NCI-H1417 (cell line): ENCODE results near the gene BTG2.
A peak's percentile ranks its signal among the peaks of the same experiment; 100 is the strongest.

Experiments used
- DNase-seq, 3 experiments: peaks; one replicate each; lab custom pipeline; 2025; lab: John Stamatoyannopoulos, UW

BTG2 gene

DNA sequence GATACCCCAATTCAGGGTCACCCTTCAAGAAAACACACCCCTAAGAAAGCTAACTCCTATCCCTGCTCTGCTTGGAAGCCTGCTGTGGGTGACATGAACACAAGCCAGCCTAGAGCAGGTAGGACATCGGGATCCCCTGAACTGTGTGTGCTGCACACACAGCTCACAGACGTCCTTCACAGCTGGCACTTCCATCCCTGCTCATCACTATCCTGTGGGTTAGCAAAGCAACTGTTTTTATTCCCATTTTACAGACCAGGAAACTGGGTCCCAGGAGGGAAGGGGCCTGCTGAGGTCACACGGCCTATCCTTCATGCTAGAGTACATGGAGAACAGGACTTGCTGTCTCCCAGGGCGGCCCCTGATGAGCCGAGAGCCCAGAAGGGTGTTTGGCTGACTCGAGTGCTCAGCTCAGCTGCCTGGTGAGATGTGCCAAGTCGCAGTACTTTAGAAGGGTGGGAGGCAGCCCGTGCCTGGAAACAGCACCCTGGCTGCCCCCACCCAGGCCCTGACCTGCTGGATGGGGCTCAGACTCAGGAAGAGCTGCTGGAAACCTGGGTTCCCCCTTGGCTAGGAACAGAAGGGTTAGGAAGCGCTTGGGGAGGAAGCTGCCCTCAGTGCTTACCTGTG is 28.3 kb upstream of the BTG2 start:
- no peak for DNase-seq

DNA sequence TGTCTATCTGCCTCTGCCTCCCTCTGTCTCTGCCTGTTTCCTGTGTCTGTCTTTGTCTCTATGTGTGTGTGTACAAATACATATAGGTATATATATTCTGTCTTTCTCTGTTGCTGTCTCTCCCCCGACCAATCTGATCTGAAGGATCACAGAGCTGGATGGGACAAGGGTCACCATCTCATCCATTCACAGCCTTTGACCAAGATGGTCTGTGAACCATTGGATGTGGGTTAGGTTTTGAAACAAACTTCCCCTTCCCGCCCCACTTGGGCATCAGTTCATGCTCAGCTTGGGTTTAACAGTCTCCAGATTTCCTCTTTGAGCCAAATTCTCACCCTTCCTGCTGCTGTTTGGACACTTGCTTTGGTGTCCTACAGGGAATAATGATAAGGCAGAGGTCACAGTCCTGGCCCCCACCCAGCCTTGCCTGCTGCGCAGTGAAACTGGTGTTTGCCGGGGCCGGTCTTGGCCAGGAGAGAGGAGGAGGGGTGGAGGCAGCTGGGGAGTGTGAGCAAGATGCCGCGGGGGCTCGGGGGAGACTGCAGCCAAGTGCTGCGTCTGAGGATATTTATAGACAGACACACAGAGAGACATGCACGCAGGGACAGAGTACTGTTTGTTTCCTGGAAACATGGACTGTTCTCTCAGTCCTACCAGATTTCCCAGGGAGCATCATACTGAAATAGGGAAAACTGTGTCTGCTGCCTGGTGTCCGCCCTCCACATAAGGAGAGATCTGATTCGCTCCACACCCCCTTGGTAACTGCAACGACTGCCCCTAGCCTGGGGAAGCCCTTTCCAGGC is 27.0 kb upstream of the BTG2 start:
- peak; percentile 75 to 83 (median 82) for DNase-seq

DNA sequence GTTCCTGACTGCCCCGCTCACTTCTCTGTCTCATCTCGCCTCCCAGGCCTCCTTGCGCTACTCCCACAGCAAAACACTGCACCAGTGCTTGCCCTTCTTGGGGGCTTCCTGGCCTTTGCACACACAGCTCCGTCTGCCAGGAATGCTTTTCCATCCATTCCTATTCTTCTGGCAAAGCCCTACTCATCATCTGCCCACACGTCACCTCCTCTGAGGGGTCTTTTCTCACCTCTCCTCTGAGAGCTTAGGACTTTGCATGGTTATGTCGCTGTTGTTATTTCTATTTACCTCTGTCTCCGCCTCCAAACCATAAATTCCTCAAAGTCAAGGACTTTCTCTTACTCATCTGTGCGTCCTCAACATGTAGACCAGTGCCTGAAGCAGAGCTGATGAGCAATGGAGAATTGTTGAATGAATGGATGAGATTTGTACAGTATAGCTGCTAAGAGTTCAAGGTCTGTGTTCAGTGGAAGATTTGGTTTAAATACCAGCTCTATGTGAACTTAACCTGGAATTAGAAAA is 26.4 kb upstream of the BTG2 start:
- DNase-seq = no peak

DNA sequence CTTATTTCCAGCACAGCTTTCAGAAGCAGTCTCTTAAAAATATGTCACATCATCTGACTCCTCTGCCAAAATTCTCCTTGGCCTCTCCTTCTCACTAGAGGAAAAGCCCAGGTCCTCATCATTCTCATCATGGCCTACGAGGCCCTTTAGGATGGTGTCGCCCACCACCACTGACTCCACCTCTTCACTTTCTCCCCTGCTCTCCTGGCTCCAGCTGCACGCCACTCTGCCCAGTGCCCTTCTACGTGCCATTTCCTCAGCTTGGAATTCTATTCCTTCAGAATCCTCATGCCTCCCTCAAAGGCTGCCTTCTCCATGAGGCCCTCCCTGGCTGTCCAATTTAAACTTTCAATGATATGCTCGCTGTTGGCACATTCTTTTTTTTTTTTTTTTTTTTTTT is 25.3 kb upstream of the BTG2 start:
- DNase-seq = no peak

DNA sequence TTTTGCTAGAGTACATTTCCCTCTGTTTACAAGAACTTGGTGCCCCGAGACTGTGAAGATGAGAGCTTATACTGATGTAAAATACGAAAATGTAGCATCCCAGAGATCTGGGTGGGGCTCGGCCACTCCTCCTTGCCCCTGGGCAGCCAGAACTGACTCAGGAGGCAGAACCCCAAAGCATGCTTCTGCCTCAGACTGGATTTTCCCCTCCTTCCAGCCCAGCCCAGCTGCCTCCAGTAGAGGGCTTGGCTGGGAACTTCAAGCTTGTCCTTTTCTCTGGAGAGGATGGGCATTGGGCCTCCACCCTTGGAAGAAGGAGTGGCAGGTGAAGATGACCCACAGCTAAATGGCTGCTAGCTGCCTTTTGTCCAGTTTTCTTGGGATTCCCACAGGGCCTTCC is 24.3 kb upstream of the BTG2 start:
- DNase-seq = no peak

DNA sequence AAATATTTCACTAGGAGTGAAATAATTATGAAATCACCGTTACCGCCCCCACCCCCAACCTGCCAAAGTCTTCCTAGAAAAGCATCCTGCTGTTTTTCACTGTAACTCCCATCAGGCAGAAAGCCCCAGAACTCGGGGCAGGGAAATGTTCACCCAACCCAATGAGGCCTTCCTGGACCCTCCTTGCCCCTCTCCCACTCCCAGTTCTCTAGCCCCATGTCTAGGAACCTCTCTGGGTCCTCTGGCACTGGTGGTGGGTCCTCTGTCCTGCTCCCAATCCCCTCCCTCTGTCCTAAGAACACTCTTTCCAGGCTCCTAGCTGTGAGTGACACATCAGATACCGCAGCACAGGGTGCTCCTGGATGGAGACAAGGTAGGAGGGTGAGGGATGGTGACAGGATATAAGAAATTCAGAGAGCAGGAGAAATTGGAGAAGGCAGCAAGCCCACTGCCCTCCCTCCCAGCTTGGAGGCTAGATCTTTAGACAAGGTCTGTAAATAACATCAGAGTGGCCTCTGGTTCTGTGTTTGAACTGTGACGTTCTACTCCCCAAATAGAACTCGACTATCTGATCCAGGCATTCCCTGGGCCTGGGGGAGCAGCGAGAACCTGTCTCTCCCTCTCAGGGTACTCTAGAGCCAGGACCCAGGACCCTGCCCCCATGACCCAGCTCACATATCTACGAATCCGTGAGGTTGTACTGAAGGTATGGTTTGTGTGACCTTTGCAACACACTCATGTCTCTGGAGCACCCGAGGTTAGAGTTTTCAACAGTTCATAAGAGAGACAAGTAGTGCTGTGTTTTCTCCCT is 23.3 kb upstream of the BTG2 start:
- DNase-seq = no peak

DNA sequence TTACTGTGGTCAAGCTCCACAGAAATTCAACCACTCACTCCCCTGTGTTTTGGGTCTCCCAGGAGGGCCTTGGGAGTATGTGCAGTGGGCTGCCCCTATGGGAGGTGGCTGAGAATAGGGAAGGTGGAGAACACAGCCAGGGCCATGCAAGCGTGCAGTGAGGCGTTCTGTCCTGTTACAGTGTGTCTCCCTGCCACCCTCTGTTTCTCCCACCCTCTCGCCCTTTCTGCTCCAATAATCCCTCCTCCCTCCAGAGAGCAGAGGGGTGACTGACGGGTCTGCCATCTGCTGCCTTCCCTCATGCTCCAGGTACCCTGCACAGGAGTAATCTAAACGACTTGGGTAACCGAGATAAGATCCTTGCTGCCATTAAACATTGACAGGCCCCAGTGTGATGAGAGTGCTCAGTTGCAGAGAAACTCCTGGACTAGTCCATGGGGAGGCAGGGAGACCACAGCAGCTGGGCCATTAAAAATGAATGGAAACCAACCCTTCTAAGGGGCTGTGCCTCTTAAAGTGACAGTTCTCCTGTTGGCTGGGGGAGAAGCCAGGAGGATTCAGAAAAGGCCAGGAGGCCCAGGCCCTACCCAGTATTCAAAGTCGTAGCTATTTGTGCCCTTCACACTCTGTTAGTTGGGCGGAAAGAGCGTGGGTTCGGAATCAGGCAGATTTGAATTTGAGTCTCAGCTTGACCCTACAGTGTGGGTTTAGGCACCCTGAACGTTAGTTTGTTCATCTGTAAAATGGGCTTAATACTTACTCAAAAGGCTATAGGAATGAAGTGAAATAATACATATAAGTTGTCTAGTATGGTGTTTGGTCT is 22.4 kb upstream of the BTG2 start:
- DNase-seq = peak in 1 of 3 experiments; percentile 87

DNA sequence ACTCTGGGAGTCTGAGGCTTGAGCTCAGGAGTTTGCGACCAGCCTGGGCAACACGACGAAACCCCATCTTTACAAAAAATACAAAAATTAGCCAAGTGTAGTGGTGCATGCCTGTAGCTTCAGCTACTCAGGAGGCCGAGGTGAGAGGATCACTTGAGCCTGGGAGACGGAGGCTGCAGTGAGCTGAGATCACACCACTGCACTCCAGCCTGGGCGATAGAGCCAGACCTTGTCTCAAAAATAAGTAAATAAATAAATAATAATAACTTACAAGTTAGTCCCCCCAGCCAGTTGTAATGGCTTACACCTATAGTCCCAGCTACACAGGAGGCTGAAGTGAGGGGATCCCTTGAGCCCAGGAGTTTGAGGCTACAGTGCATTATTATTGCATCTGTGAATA is 21.7 kb upstream of the BTG2 start:
- no peak for DNase-seq

DNA sequence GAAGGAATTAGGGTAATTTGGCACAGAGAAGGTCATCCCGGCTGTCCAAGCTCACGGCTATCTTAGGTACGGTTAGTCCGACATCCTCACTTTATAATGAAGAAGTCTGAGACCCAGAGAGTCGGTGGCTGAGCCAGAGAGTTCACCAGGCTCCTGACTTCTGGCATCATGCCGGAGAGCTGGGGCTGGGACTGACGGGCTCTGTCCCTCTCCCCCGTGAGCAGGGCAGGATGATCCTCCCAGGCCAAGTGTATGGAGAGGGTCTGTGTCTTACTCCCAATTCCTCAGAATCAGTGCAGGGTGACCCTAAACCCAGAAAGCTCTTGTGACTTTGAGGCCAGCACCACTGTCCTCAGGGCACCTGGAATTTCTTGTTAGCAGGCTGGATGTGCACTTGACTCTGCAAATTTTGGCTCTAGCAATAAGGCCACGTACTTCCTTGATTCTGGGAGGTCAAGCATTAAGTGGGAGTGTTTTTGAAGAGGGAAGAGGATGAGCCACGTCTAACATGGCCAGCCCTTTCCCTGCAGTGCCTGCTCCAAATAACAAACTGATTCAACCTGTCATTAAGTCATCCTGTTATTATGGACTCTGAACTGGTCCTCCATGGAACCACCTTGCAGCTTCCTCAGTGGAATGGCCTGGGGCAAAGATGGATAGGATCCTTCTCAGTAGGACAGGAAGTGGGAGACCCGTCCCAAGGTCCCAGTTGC is 20.8 kb upstream of the BTG2 start:
- DNase-seq = peak in 1 of 3 experiments; percentile 51

DNA sequence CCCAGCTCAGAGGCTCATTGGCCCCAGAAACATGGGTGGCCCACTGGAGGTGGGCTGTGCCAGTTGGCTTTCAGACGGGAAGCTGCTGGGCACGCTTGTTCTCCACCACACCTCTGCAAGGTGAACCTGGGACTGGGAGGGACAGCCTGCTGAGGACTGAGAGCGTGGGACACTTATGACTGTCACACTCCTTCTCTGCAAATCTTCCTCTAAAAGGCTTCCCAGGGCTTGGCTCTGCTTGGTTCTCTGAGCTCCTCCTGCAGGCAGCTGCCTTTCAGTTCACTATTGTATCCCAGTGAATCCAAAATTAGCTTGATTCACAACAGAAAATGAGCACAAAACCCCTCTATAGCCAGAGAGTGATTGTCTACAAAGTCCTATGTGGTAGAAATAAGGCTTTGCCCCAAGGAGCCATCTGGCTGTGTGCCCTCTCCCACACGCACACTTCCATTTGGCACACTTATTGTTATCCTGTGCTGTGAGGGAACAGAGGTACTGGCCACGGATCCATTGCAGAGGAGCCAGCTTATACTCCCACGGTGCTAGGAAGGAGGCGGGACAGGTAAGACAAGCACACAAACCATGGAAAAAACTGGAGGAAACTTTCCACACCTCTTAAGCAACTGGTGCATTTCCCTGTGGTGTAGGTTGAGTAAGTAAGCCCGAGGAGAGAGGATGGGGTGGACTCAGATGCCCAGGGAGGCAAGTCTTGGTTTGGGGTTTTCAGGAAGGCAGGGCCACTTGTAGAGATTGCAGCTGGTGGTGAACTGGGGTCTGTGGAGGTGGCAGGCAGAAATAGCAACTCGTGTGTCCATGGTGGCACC is 18.9 kb upstream of the BTG2 start:
- DNase-seq = peak in 1 of 3 experiments; percentile 55

DNA sequence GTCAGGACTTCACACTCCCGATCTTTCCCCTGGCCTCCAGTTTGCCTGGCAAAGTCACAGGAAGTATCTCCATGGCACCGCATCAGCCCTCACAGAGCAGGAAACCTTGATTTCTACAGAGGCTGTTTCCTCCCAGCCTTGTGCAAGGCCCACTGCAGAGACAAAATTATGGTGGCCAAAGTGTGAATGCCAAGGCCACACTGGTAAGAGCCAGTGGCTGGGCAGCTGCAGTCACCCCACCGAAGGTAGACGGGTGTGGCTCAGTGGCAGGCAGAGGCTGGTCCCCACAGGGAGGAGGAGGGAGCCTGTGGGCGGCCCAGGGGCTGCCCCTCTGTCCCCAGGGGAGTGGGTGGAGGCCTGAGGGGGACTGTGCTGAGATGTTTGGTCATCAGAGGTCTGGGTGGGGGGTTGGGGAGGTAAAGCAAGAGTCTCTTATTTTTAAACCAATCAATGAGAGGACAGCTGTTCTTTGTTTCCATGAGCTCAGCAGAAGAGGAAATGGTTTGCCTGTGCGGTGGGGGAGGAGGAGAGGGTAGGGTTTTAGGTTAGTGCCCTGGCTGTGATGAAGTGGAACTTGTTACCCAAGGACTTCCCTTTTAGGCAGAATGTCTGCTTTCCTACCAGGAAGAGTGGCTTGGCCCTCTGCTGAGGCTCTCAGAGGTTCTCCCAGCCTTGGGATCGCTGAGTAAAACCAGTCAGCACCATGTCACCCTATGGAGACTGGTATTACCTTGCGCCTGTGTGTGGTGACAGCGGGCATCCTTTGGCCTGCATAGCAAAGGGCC is 18.0 kb upstream of the BTG2 start:
- DNase-seq = peak; percentile 31 to 62 (median 61)

DNA sequence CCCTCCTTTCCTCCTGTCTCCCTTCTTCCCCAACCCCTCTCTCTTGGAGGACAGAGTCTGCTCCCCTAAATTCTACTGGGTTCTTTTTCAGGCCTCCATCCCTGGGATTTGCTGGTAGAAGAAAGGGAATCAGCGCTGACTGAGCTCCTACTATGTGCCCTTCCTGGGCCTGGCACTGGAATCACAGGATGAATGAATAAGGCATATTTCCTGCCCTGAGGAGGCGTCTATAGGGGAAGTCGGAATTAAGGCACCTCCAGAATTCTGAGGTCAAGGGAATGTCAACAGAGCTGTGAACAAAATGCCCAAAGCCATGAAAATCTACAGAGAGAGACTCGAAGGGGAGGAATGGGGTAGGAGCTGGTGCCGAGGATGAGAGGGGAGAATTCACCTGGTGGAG is 17.4 kb upstream of the BTG2 start:
- no peak for DNase-seq

DNA sequence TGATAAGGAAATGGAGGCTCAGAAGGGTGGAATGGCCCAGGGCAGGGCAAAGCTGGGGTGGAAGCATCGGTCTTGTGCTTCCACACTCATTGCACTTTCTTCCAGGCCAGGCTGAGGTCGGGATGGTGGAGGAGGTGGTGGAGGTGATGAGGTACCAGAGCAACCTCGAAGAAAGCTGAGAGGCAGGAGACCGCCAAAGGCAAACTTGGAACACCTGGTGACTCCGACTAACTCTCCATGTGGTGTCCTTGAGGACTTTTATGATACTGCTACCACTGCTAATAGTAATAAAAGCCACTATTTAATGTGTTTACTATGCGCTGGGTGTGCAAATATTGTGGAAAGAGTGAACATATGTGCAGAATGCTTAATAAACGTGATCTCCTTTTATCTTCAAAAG is 16.9 kb upstream of the BTG2 start:
- DNase-seq = peak in 2 of 3 experiments; percentile 67 to 92

DNA sequence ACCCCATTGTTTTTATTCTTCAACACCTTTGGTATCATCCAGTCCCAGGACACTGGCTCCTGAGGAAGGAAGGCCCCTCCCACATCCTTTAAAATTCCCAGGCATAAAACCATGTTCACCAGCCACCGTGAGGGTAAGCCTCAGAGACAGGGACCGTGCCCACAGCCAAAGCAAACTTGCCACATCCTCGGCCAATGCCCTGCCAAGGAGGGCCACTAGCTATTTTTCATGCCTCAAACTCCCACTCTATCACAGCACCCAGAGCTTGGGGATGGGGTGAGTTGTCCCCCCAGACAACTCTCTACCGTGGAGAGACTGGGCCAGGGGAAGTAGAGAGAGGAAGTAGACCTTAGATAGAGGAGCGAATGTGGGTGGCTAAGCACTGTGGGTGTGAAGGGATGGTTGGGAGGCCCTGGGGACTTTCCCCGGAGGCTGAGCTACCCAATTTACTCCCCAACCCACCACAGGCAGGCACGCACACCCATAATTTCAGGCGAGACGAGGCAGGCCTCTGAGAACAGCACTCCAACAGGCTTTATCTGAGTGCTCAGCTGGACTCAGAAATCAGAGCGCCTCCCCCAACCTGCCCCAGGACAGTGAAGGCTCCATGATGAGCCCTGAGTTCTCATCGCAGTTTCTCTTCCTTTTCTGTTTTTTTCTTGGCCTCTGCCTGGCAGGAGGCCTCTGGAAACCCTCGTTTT is 15.9 kb upstream of the BTG2 start:
- DNase-seq = no peak

DNA sequence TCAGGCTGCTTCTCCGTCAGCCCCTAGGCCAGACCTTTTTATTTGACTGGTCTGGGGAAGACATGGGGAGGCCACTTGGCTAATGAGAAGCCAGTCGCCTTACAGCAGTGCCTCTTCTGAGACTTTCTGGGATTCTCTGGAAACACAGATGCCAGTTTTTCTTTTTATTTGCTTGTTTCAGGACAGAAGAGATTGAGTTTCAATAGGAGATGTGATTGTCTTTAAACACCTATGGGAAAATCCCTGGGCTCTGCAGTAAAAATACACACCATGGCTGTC is 15.4 kb upstream of the BTG2 start:
- no peak for DNase-seq

DNA sequence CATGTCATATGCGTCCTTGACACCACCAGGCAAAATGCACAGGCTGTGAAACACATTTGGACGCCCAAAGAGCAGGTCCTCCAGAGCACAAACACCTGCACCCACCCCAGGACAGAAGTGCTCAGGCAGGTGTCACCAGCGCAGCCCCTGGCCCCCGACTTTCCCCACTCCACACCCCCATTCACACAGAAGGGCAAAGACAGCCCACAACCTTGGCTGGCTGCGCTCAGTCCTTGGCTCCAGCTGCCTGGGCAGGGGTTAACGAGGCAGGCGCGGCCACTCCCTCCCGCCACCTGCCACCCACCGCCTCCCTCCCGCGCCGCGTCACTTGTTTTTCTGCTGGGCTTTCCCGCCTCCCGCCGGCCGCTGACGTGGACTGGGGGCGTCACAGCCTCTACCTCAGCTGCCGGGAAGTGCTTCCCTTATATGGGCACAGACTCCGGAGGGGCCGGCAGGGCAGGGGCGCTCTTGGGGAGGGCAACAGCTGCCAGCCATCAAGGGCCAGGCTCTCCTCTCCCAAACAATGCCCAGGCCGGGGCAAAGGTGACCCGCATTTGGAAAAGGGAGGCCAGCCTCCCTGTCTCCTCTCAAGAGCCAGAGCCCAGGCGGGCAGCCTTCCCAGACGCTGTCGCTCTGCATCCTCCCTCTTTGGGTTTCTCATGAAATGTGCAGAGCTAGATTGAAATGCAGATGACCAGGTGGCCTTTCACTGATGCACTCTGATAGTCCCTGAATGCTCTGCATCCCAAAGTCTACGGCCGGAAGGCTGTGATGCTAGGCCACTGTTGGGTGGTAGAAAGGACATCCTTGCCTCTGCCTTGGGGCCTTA is 14.8 kb upstream of the BTG2 start:
- peak; percentile 94 to 99 (median 97) for DNase-seq

DNA sequence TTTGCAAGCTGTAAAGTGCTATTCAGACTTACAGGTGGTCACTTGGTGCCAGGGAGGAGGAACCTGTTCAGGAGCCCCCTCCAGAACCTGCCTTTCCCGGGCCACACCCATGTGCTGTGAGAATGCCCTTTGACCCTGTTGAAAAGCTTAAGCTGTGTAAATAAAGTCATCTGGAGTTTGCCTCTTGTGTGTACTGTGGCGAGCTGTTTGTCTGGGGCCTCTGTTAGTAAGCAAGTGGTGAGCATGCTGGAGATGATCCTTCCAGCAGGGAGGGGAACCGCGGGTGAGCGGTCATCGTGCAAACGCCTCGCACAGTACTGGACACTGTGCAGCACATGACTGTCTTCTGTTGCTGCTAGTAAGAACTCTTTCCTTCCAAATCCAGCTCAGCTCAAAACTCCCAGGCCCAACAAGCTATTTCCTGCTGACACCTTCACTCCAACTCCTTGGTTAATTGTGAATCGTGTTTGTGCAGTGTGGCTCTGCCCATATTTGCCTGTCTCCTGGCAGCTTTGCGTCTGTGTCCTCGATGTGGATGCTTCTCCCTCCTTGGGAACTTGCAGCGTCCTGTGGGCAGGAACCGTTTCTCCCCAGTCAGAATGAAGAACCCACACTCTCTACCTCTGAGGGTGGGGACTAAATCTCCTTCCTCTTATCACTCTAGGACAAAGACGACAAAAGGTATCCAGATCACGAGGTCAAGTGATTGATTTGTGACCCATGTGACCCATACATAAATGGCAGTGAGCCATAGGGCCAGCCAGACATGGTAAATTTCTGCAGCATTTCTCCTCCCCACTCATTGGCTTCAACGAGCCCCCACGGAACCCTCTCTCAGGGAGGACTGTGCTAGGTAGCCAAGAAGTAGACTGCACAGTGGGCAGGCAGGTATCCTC is 13.9 kb upstream of the BTG2 start:
- peak; percentile 63 to 86 (median 72) for DNase-seq
